Lower leg skin (tissue), 4 donors: ENCODE measurements around the gene CNDP2. TPM values are rescaled to one million over a fixed set of nuclear protein-coding genes. Genes with fewer than 3 reads are reported as not detected.

Source experiments
- DNase-seq, 2 donors: peaks; one replicate each; pipeline ENCODE4 v3.0.0-alpha.2; 2019; ENCODE audit warnings: low spot score in 2 of 2
- H3K4me3 ChIP-seq: fragments of 200-600 bp; sonication (generic); 2 replicates; pipeline ENCODE4 v1.5.1; 2017; ENCODE audit warnings: mild to moderate bottlenecking, low read depth; ENCODE audit not compliant: poor library complexity, severe bottlenecking
- POLR2A ChIP-seq, 2 donors: fragments of 450-650 bp; IDR thresholded peaks; one replicate each; pipeline ENCODE4 v1.6.1; 2016 to 2017; ENCODE audit warnings: antibody characterized with exemption in 2 of 2, mild to moderate bottlenecking in 1 of 2, moderate library complexity in 1 of 2
- WGBS, 2 donors: methylation state at CpG; one replicate each; pipeline ENCODE4 v1.1.5; 2018; 5-methylcytosine and 5-hydroxymethylcytosine counted together
- intact Hi-C: fragments of 100-400 bp; cut with DNase I; formaldehyde crosslinking; loops from one replicate; pipeline ENCODE4 v1.15.0; 2023; ENCODE audit warnings: low total_unique reads
- total RNA-seq, 4 donors: library from RNA; depleted of rRNA; stranded (reverse); fragments of >200 nt; gene quantifications; one replicate each; pipeline ENCODE4 v1.1.0, GENCODE V29; 2016
- TF ChIP-seq, protein P1 (sequence below), 3 donors: fragments of 450-650 bp; IDR thresholded peaks; one replicate each; pipeline ENCODE4 v1.5.1; 2016; ENCODE audit warnings: antibody characterized with exemption in 3 of 3, mild to moderate bottlenecking in 3 of 3, moderate library complexity in 2 of 3

The CNDP2 gene
- total RNA-seq, 4 donors from 2014 or later, result 56.0 to 78.2 (median 73.0) TPM

DNA sequence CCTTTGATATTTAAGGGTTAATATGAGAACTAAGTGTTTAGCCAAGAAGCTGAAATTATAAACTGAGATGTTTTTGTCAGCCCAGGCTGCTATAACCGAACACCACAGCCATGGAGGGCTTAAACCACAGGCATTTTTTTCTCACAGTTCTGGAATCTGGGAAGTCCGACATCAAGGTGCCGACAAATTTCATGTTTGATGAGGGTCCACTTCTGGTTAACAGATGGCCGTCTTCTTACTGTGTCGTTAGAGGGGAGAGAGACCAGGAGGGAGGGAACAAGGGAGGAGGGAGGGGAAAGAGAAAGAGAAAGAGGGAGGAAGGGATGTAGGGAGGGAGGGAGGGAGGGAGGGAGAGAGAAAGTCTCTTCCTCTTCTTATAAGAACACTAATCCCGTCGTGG, 6.5 kb upstream of the CNDP2 start:
- intact Hi-C loops, result loop anchor here (5.0 kb wide), 1 partner anchor 137 kb away; no protein-coding TSS in a partner anchor
- no peak for DNase-seq
- 35 to 38% methylated on average over 7 of the region's 7 CpGs for whole genome bisulfite sequencing, 2 donors
- no peak overlapping the region for H3K4me3 ChIP-seq
- TF ChIP-seq POLR2A (IDR thresholded peaks at IDR 0.05), result no peak
- TF ChIP-seq, protein P1, sequence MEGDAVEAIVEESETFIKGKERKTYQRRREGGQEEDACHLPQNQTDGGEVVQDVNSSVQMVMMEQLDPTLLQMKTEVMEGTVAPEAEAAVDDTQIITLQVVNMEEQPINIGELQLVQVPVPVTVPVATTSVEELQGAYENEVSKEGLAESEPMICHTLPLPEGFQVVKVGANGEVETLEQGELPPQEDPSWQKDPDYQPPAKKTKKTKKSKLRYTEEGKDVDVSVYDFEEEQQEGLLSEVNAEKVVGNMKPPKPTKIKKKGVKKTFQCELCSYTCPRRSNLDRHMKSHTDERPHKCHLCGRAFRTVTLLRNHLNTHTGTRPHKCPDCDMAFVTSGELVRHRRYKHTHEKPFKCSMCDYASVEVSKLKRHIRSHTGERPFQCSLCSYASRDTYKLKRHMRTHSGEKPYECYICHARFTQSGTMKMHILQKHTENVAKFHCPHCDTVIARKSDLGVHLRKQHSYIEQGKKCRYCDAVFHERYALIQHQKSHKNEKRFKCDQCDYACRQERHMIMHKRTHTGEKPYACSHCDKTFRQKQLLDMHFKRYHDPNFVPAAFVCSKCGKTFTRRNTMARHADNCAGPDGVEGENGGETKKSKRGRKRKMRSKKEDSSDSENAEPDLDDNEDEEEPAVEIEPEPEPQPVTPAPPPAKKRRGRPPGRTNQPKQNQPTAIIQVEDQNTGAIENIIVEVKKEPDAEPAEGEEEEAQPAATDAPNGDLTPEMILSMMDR (IDR thresholded peaks at IDR 0.05), result no peak

DNA sequence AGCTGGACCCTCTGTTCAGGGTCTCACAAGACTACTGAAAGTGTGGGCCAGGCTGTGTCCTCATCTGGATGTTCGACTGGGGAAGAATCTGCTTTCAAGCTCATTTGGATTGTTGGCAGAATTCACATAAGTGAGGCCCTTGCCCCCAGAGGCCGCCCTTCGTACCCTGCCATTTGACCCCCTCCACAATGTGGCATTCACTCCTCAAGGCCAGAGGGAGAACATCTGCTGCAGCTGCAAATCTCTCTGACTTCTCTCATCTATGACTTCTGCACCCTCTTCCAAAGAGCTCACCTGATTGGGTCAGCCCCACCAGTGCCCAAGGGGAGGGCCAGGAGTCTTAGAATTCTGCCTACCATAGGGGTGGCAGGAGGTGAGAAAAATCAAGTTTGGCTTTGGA, 3.9 kb upstream of the CNDP2 start:
- no peak overlapping the region for H3K4me3 ChIP-seq
- intact Hi-C loops, result no loop called here
- 89 to 92% methylated on average over 3 of the region's 3 CpGs for WGBS, 2 donors
- DNase-seq, result no peak
- TF ChIP-seq POLR2A (IDR thresholded peaks at IDR 0.05), result no peak

DNA sequence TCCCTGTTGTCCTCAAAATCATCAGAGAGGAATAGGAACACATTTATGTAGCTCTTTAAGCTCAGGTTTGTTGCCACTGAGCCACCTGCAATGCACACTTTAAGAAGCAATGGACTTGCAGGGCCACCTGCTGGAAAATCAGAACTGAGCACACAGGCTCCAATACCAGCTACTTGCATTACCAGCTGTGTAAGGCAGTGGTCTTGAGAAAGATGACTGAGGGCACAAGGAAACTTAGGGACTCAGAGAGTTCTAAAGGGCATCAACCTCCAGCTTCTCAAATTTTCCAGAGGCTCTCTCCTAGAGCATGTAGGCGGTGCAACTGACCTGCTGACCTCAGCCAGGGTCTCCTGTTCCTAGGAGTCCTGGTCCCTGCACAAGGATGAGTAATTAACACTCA, 2.5 kb upstream of the CNDP2 start:
- DNase-seq, result peak; percentile 33 to 78
- no peak overlapping the region for H3K4me3 ChIP-seq
- TF ChIP-seq POLR2A (IDR thresholded peaks at IDR 0.05), result no peak
- TF ChIP-seq, protein P1 (IDR thresholded peaks at IDR 0.05), result no peak
- WGBS, 2 donors, result 58 to 69% methylated on average over 1 of the region's 1 CpG
- intact Hi-C loops, result no loop called here

DNA sequence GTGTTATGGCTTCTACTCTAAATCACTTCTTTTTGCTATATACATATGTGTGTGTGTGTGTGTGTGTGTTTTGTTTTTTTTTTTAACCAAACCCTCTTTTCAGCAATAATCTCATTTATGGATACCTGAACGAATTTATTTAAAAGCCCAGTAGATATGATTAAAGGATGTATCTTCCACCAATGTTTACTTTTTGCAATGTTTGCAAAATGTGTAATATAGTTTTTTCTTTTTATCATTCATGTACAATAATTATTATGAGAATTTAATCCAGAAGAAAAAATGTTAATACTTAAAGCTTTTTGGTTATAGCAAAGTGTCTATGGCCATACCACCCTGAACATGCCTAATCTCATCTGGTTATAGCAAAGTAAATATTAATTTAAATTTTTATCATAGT, 1.6 kb upstream of the CNDP2 start:
- H3K4me3 ChIP-seq, result no peak overlapping the region
- DNase-seq, result no peak
- intact Hi-C loops, result no loop called here
- WGBS, 2 donors, result 67 to 80% methylated on average over 1 of the region's 1 CpG
- TF ChIP-seq, protein P1 (IDR thresholded peaks at IDR 0.05), result no peak
- TF ChIP-seq POLR2A (IDR thresholded peaks at IDR 0.05), result no peak

DNA sequence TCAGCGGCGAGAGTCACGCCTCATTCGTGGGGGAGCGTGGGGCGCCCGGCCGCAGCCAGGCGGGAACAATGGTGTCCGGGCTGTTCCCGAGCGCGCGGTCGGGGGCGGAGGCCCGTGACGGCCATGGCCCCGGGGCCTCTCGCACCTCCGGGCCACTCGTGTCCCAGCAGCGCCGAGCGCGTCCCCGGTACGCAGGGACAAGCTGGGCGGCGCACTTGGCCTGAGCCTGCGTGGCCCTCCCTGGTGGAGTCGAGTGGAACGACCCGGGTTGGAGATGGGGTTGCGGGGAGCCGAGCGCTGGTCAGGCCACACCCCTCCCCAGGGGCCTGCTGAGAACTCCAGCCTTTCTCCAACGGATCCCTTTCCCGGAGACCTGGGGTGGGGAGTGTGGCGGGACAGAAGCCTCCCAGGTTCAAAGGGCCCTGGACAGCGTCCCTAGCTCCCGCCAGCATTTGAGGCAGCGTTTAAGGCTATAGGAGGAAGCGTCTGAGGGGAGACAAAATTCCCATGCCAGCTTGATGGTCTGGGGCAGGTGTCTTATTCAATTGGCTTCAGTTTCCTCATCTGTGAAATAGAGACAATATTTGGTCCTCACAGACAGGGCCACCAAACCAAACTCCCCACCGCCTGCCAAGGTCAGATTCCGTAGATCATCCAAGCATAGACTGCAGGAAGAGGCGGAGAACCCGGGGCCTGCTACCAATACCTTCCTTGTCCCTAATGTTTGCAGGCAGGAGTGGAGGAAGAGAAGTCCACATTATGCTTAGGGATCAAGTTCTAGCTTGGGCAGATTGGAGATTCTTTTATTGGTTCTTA, 553 bp downstream of the CNDP2 start:
- WGBS, 2 donors, result 5 to 8% methylated on average over 34 to 36 of the region's 48 CpGs
- intact Hi-C loops, result no loop called here
- peak overlapping the region; percentile 72 for H3K4me3 ChIP-seq
- no peak for TF ChIP-seq POLR2A (IDR thresholded peaks at IDR 0.05)
- TF ChIP-seq, protein P1 (IDR thresholded peaks at IDR 0.05), result no peak
- DNase-seq, result peak; percentile 38 to 93

DNA sequence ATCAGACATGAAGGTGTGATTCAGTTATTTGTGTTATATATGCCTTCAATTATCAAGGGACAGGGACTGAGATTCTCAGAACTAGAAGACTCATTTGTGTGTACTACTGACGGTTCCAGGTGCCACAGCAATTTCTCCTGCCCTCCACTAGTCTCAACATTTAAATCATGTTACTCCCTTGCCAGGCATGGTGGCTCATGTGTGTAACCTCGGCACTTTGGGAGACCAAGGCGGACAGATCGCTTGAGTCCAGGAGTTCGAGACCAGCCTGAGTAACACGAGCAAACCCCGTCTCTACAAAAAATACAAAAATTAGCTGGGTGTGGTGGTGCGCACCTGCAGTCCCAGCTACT, 1.1 kb downstream of the CNDP2 start:
- TF ChIP-seq POLR2A (IDR thresholded peaks at IDR 0.05), result no peak
- TF ChIP-seq, protein P1 (IDR thresholded peaks at IDR 0.05), result no peak
- intact Hi-C loops, result no loop called here
- no peak overlapping the region for H3K4me3 ChIP-seq
- WGBS, 2 donors, result 90% methylated on average over 8 of the region's 8 CpGs
- no peak for DNase-seq
